Measurements from ENCODE around the gene FSHR. TPM values are rescaled to one million over a fixed set of nuclear protein-coding genes. Genes with fewer than 3 reads are reported as not detected.

Gene FSHR
- total RNA-seq, 1 donor from 2014 or later = not detected

DNA sequence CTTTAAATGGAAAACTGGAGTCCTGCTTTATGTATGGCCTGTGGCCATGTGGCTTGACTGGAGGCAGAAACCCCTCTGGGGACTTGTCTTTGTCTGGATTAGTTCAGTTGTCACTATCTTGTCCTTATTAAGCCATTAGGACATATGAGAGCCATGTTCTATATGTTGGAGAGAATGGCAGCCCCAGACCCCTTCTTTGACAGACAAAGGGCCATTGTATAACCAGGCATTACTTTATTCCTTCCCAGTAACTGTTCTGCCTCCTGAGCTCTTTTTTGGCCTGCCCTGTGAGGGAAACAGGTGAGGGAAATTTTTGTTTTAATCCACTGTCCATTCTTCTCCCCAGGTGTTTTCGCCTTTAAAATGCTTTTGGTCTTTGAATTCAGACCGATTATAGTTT is 43.3 kb downstream of the FSHR start:
- no peak for DNase-seq (ENCODE audit: low spot score)
- Mint-ChIP-seq H3K36me3 (ENCODE audit: low read depth, unreplicated experiment) (no peaks in the 10 kb centered on the region), H3K27me3 (ENCODE audit: unreplicated experiment) (no peaks in the 10 kb centered on the region), H3K27ac (ENCODE audit: unreplicated experiment) (no peak overlapping the region), H3K9me3 (ENCODE audit: unreplicated experiment) (no peaks in the 10 kb centered on the region), H3K4me3 (ENCODE audit: unreplicated experiment) (no peak overlapping the region), H3K4me1 (ENCODE audit: unreplicated experiment) (no peaks in the 10 kb centered on the region)
- TF ChIP-seq, protein P1, sequence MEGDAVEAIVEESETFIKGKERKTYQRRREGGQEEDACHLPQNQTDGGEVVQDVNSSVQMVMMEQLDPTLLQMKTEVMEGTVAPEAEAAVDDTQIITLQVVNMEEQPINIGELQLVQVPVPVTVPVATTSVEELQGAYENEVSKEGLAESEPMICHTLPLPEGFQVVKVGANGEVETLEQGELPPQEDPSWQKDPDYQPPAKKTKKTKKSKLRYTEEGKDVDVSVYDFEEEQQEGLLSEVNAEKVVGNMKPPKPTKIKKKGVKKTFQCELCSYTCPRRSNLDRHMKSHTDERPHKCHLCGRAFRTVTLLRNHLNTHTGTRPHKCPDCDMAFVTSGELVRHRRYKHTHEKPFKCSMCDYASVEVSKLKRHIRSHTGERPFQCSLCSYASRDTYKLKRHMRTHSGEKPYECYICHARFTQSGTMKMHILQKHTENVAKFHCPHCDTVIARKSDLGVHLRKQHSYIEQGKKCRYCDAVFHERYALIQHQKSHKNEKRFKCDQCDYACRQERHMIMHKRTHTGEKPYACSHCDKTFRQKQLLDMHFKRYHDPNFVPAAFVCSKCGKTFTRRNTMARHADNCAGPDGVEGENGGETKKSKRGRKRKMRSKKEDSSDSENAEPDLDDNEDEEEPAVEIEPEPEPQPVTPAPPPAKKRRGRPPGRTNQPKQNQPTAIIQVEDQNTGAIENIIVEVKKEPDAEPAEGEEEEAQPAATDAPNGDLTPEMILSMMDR (IDR thresholded peaks at IDR 0.05; ENCODE audit: unreplicated experiment) = no peak

DNA sequence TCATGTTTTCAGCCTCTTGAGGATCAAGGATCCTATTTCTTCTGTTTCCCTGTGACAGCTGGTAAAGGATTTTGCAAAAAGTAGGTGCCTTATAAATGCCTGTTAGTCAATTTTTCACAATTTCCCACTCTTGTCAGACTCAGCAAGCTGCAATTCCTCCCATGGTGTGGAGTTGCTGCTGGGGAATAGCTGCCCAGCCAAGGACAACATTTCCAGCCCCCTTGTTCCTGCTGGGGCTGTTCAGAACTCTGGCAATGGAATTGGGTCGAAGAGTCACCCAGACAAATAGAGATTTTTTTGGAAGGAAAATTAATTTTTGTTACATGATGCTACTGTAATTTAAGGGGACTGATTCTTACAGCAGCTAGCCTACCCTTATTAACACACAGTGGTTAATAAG is 43.7 kb downstream of the FSHR start:
- Mint-ChIP-seq H3K27me3 (ENCODE audit: unreplicated experiment) (no peaks in the 10 kb centered on the region), H3K4me1 (ENCODE audit: unreplicated experiment) (no peaks in the 10 kb centered on the region), H3K36me3 (ENCODE audit: low read depth, unreplicated experiment) (no peaks in the 10 kb centered on the region), H3K9me3 (ENCODE audit: unreplicated experiment) (no peaks in the 10 kb centered on the region), H3K4me3 (ENCODE audit: unreplicated experiment) (no peak overlapping the region), H3K27ac (ENCODE audit: unreplicated experiment) (no peak overlapping the region)
- TF ChIP-seq, protein P1 (IDR thresholded peaks at IDR 0.05; ENCODE audit: unreplicated experiment) = no peak
- DNase-seq (ENCODE audit: low spot score) = no peak

DNA sequence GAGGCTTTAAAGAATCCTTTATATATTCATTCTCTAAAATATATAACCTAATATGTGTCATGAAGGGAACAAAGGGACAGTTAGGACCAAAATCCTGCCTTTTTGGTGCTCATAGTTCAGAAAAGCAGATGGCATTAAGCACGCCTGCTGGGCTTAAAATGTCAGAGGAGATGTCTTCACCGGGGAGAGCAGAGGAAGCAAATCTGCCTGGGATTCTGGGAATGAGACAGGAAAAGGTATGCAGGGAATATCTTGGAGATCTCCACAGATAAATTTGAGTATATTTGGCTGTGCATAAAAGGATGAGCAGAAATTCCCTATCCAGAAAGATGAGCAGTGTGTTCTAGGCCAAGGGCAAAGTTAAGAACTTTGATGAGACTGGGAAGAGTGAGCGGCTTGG is 45.5 kb downstream of the FSHR start:
- Mint-ChIP-seq H3K4me1 (ENCODE audit: unreplicated experiment) (no peaks in the 10 kb centered on the region), H3K4me3 (ENCODE audit: unreplicated experiment) (no peak overlapping the region), H3K36me3 (ENCODE audit: low read depth, unreplicated experiment) (no peaks in the 10 kb centered on the region), H3K9me3 (ENCODE audit: unreplicated experiment) (no peaks in the 10 kb centered on the region), H3K27me3 (ENCODE audit: unreplicated experiment) (no peaks in the 10 kb centered on the region), H3K27ac (ENCODE audit: unreplicated experiment) (no peak overlapping the region)
- DNase-seq (ENCODE audit: low spot score) = no peak
- TF ChIP-seq, protein P1 (IDR thresholded peaks at IDR 0.05; ENCODE audit: unreplicated experiment) = no peak

DNA sequence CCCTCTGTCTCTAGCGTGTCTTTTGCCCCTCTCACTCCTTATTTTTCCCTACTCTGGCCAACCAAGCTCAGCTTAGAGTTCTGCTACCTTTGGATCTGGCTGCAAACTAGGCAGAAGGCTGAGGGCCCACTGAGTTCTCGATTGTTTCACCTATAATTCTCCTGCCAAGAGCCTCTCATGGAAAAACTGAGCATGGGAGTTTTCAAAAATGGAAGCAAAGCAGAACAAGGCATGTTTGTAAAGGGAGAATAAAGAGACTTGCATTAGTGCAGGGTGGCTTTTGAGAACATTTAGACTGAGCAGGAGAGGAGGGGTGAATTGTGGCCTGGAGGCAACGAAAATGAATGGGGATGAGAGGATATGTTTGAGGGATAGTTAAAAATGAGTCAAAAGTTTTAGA is 45.9 kb downstream of the FSHR start:
- H3K4me3 Mint-ChIP-seq (ENCODE audit: unreplicated experiment) = no peak overlapping the region
- no peaks in the 10 kb centered on the region for H3K36me3 Mint-ChIP-seq (ENCODE audit: low read depth, unreplicated experiment)
- H3K27me3 Mint-ChIP-seq (ENCODE audit: unreplicated experiment) = no peaks in the 10 kb centered on the region
- no peaks in the 10 kb centered on the region for H3K4me1 Mint-ChIP-seq (ENCODE audit: unreplicated experiment)
- TF ChIP-seq, protein P1 (IDR thresholded peaks at IDR 0.05; ENCODE audit: unreplicated experiment) = no peak
- no peak overlapping the region for H3K27ac Mint-ChIP-seq (ENCODE audit: unreplicated experiment)
- no peak for DNase-seq (ENCODE audit: low spot score)
- H3K9me3 Mint-ChIP-seq (ENCODE audit: unreplicated experiment) = no peaks in the 10 kb centered on the region

DNA sequence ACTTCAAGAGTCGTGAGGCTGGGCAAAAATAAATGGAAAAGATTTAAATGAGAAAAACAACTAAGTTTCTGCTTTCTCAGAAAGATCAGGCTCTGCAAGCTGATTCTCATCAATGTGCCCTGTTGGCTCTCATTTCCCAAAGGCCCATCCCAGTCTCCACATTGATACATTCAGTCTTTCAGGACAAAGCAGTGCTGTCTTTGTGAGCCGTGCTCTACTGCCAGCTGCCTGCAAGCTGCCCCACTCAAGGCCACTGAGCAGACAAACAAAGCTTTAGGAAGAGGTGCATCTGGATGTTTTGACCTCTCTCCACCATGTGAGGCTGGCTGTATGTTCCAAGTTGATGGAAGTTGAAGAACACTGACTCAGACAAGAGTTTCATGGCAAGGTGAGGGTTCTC is 48.8 kb downstream of the FSHR start:
- Mint-ChIP-seq H3K4me1 (ENCODE audit: unreplicated experiment) (no peaks in the 10 kb centered on the region), H3K36me3 (ENCODE audit: low read depth, unreplicated experiment) (no peaks in the 10 kb centered on the region), H3K27me3 (ENCODE audit: unreplicated experiment) (no peaks in the 10 kb centered on the region), H3K4me3 (ENCODE audit: unreplicated experiment) (no peak overlapping the region), H3K9me3 (ENCODE audit: unreplicated experiment) (no peaks in the 10 kb centered on the region), H3K27ac (ENCODE audit: unreplicated experiment) (no peak overlapping the region)
- DNase-seq (ENCODE audit: low spot score) = no peak
- TF ChIP-seq, protein P1 (IDR thresholded peaks at IDR 0.05; ENCODE audit: unreplicated experiment) = no peak

Data from endothelial cell (in vitro differentiated cells).